ENCODE results near the gene GHDC.
A peak's percentile ranks its signal among the peaks of the same experiment; 100 is the strongest.

The GHDC gene

GRCh38 chr17:42181851-42182207, 12.5 kb downstream of the GHDC start:
- no peak for DNase-seq

- DNase-seq: peak; percentile 72
Observed at GRCh38 chr17:42180922-42181850, 13.1 kb downstream of the GHDC start, which contains the start of gene KCNH4. Gene KCNH4 (minus strand): TSS chr17:42181142. CDS start chr17:42180945, 197 bp downstream.

- DNase-seq: no peak
Observed at GRCh38 chr17:42180411-42180921, 13.8 kb downstream of the GHDC start.

- peak; percentile 47 for DNase-seq
Observed at GRCh38 chr17:42179911-42180410, 14.3 kb downstream of the GHDC start.

- DNase-seq: no peak
Observed at GRCh38 chr17:42179335-42179734, 15.0 kb downstream of the GHDC start.

GRCh38 chr17:42178817-42179216, 15.5 kb downstream of the GHDC start:
- no peak for DNase-seq

GRCh38 chr17:42177684-42178083, 16.6 kb downstream of the GHDC start:
- no peak for DNase-seq

- no peak for DNase-seq
Observed at GRCh38 chr17:42174126-42174783, 20.0 kb downstream of the GHDC start.

GRCh38 chr17:42171831-42172230, 22.5 kb downstream of the GHDC start:
- DNase-seq: no peak

- DNase-seq: no peak
Observed at GRCh38 chr17:42169351-42169750, 24.9 kb downstream of the GHDC start.

GRCh38 chr17:42167807-42168206, 26.5 kb downstream of the GHDC start:
- DNase-seq: no peak

- no peak for DNase-seq
Observed at GRCh38 chr17:42166196-42166763, 28.0 kb downstream of the GHDC start.

- no peak for DNase-seq
Observed at GRCh38 chr17:42165751-42166150, 28.5 kb downstream of the GHDC start.

GRCh38 chr17:42163696-42164407, 30.4 kb downstream of the GHDC start:
- no peak for DNase-seq

GRCh38 chr17:42163113-42163512, 31.2 kb downstream of the GHDC start:
- DNase-seq: no peak

- no peak for DNase-seq
Observed at GRCh38 chr17:42160531-42160910, 33.8 kb downstream of the GHDC start.

- no peak for DNase-seq
Observed at GRCh38 chr17:42159796-42160530, 34.3 kb downstream of the GHDC start.

GRCh38 chr17:42155614-42156045, 38.7 kb downstream of the GHDC start:
- no peak for DNase-seq

GRCh38 chr17:42153919-42154742, 40.2 kb downstream of the GHDC start:
- DNase-seq: no peak

GRCh38 chr17:42146911-42147607, 47.2 kb downstream of the GHDC start:
- no peak for DNase-seq
